ENCODE results near the gene ACSS1. TPM values are rescaled to one million over a fixed set of nuclear protein-coding genes. Genes with fewer than 3 reads are reported as not detected.

Gene ACSS1
- total RNA-seq, 1 experiment from 2014 or later = 0.61 TPM

DNA sequence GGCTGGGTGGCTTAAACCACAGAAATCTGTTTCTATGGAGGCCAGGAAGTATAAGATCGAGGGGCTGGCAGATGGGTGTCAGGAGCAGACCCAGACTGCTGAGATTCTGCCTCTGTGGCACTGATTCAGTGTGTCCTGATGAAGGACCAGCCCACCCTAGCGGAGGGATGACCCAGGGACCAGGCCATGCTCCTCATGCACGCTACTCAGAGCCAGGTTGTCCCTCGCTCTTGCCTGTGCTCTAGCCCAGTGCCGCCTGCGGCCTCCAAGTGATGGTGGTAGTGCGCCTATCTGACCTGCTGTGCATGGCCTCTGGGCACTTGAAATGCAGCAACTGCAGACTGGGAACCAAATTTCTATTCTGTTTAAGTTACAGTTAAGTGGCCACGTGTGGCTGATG lies 52.3 kb downstream of the ACSS1 start:
- Histone ChIP-seq H2AK5ac (ENCODE audit: insufficient read length, low read length) (no peak overlapping the region), H3K4me2 (ENCODE audit: insufficient read depth, insufficient read length, low read length) (no peak overlapping the region), H3K9ac (ENCODE audit: extremely low read depth, insufficient read length, low read length) (no peak overlapping the region), H3K56ac (ENCODE audit: insufficient read length, low read depth, low read length) (no peak overlapping the region), H3K9me3 (ENCODE audit: control insufficient read depth, low read depth, low read length) (no peaks in the 10 kb centered on the region), H3K18ac (ENCODE audit: insufficient read length, low read depth, low read length) (no peak overlapping the region), H2BK15ac (ENCODE audit: low read depth, low read length) (no peak overlapping the region), H3K4ac (ENCODE audit: low read depth, low read length) (no peak overlapping the region), H3K23ac (ENCODE audit: insufficient read length, low read depth, low read length) (no peak overlapping the region), H4K20me1 (ENCODE audit: control insufficient read depth, insufficient read depth, insufficient read length) (no peaks in the 10 kb centered on the region), H2AFZ (ENCODE audit: low read length) (no peak overlapping the region), H3K4me1 (ENCODE audit: insufficient read depth, low read length) (no peaks in the 10 kb centered on the region), H2BK5ac (ENCODE audit: insufficient read length, low read length) (no peak overlapping the region), H3T11ph (ENCODE audit: low read length) (no peak overlapping the region), H2BK20ac (ENCODE audit: low read depth, low read length, poor library complexity, severe bottlenecking) (no peak overlapping the region), H4K91ac (ENCODE audit: insufficient read length, low read depth, low read length) (no peak overlapping the region), H3K27me3 (ENCODE audit: insufficient read depth, low read length) (no peaks in the 10 kb centered on the region), H4K5ac (ENCODE audit: insufficient read length, low read depth, low read length) (no peak overlapping the region), H3K27ac (ENCODE audit: insufficient read length, low read depth, low read length) (no peak overlapping the region), H2BK12ac (ENCODE audit: insufficient read length, low read depth, low read length) (no peak overlapping the region), H4K8ac (replicated peaks; ENCODE audit: insufficient read length, low read depth, low read length) (no peak overlapping the region), H3K14ac (ENCODE audit: insufficient read depth, low read length) (no peak overlapping the region; the same call in 1 of the 2 replicates), H2BK120ac (ENCODE audit: low read depth, low read length, poor library complexity, severe bottlenecking) (no peak overlapping the region), H3K79me2 (ENCODE audit: insufficient read depth, low read length) (no peaks in the 10 kb centered on the region), H3K23me2 (ENCODE audit: insufficient read length, low read depth, low read length, poor library complexity, severe bottlenecking) (no peaks in the 10 kb centered on the region), H3K79me1 (ENCODE audit: insufficient read depth, low read depth, low read length, poor library complexity, severe bottlenecking) (no peaks in the 10 kb centered on the region)
- H3K27me3 Mint-ChIP-seq (ENCODE audit: low read depth) = peaks cover 18% of the 10 kb centered on the region
- H3K4me1 Mint-ChIP-seq = peaks cover 0 to 3% of the 10 kb centered on the region in 2 experiments; a peak in 1 of 4 replicates
- no peaks in the 10 kb centered on the region for H3K36me3 Mint-ChIP-seq (ENCODE audit: insufficient read depth in 1 of 3, low read depth in 3 of 3)
- WGBS (ENCODE audit: extremely low coverage, insufficient read length, low lambda C conversion rate) = no CpG with 5 or more reads among the region's 8 CpGs
- H3K4me3 Mint-ChIP-seq = no peak overlapping the region
- H3K9me3 Mint-ChIP-seq = peaks cover 0 to 3% of the 10 kb centered on the region in 2 experiments; a peak in 2 of 5 replicates
- no peak for TF ChIP-seq CTCF (conservative IDR thresholded peaks at IDR 0.05)
- H3K27ac Mint-ChIP-seq = no peak overlapping the region; a peak in 1 of 7 replicates
- DNase-seq = peak; percentile 22

All from H9 (cell line).